Measurements from ENCODE around the gene SETD4.

Gene SETD4

DNA sequence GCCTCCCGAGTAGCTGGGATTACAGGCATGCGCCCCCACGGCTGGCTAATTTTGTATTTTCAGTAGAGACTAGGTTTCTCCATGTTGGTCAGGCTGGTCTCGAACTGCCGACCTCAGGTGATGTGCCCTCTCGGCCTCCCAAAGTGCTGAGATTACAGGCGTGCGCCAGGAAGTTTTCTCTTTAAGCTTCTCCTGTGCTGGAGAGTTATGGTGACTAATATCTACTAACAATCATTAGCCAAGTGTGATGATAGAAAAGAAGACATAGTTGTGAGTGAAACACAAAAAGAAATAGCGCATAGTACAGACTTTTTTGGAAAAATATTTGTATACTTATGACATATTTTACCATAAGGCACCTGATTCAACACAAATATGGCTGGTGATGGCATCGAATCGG is 56.5 kb downstream of the SETD4 start:
- no peak for DNase-seq

DNA sequence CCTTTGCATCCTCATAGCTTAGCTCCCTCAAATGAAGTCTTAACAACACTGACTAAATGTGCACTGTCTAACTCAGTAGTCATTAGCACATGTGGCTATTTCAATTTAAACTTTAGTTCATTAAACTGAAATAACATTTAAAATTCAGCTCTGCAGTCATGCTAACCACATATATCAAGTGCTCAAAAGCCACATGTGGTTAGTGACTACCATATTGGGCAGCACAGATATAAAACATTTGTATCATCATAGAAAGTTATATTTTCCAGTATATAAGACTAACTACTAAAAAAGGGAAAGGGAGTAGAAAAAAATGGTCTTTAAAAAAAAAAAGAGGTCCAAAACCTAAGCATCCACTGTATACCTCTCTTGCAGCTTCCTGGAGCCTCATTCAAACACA is 64.1 kb downstream of the SETD4 start:
- DNase-seq: no peak

DNA sequence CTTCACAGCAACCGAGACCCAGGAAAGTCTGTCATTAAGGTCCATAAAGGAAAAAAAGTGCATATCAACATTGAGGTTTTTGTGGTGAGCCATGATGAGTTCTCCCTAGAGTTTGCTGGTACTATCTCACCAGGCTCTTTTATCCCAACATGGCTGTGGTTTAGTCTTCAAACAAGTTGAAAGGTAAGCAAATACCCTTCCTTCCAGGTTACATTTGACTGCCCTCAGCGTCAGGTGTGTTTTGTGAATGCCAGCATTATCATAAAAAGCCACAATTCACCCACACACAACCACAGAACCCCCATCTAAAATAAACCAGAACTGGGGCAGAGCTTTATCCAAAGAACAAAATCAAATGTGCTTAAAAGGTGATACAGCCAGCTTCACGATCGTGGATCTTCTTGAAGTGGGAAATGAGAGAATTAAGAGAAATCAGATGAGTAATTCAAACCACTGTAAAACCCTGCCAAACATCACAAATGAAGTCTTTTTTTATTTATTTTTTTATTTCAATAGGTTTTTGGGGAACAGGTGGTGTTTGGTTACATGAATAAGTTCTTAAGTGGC is 64.7 kb downstream of the SETD4 start:
- peak; percentile 2 for DNase-seq

DNA sequence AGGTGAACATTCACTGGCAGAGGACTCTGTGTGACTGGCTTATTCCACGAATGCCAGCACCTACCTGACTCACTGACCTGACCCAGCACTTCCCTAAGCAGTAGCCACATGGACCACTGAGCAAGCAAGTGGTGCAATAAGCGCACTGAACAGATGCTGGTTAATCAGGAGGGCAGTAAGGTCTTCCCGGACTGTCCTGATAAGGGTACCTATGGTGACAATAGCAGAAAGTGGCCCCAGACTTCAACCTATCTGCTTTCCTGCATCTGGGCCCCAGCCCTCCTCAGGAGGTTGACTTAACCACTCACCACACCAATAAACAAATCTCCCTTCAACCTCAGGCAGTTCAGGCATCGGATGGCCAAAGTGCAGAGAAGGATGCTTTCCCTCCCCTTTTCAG is 65.7 kb downstream of the SETD4 start:
- DNase-seq: no peak

DNA sequence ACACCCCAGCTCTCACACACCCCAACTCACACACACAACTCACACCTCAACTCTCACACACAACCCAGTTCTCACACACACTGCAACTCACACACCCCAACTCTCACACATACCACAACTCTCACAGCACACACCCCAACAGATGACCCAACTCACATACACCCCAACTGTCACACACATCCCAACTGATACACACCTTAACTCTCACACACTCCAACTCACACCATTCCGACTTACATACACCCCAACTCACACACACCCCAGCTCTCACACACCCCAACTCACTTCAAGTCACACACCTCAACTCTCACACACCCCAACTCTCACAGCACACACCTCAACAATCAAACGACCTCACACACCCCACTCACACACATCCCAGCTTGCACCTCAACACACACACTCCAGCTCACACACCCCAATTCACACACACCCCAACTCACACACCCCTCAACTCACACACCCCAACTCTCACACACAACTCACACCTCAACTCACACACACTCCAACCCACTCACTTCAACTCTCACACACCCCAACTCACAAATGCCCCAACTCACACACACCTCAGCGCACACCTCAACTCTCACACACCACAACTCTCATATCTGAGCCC is 66.3 kb downstream of the SETD4 start:
- no peak for DNase-seq

DNA sequence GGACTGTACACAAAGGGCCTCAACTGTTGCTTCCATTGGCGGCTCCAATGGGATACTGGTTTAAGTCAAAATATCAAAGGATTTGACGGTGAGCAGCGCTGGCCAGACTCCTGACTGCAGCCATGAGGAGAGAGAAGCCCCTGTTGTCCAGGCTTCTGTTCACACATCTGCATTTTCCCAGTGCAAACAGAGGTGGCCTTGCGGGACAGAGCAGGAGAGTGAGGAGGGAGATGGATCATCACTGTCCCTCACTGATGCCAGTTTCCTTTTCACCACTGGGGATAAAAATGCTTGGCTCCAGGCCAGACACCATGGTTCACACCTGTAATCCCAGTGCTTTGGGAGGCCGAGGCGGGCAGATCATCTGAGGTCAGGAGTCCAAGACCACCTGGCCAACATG is 69.2 kb downstream of the SETD4 start:
- no peak for DNase-seq

DNA sequence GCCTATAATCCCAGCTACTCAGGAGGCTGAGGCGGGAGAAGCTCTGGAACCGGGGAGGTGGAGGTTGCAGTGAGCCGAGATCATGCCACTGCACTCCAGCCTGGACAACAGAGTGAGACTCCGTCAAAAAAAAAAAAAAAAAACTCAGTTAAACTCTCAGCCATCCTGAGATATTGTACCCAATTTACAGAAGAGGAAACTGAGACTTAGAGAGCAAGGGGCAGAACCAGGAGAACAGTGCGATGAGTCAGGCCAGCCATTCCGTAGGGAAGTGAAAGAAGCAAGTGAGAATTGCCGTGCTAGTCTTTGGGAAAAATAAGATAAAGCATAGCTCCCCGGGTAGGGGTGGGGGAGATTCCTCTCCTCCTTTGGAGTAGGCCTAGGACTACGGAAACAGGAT is 69.7 kb downstream of the SETD4 start:
- DNase-seq: no peak

DNA sequence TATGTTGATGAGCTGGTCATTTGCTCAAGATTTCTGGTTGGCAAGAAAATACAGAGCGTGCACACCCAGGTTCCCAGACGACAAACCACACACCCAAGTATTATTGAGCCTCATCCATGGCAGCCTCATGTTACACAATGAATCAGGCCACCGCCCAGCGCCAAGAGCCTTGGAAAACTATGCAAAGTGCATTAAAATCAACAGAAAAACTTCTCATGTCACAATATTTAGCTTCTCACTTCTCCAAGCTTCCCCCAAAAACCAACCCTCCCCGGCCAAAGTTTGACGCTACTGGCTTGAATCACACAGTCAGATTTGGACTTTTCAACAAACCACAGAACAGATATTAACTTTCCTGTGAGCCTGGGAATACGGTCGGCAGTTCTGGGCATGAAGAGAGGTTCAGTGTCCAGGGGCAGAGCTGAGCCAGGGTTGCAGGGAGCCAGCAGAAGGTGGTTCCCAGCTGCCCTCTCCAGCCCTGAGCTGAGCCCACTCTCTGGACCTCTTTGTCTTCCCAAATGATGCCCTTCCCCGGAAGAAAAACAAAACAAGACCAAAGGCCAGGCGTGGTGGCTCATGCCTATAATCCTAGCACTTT is 71.1 kb downstream of the SETD4 start:
- DNase-seq: no peak

DNA sequence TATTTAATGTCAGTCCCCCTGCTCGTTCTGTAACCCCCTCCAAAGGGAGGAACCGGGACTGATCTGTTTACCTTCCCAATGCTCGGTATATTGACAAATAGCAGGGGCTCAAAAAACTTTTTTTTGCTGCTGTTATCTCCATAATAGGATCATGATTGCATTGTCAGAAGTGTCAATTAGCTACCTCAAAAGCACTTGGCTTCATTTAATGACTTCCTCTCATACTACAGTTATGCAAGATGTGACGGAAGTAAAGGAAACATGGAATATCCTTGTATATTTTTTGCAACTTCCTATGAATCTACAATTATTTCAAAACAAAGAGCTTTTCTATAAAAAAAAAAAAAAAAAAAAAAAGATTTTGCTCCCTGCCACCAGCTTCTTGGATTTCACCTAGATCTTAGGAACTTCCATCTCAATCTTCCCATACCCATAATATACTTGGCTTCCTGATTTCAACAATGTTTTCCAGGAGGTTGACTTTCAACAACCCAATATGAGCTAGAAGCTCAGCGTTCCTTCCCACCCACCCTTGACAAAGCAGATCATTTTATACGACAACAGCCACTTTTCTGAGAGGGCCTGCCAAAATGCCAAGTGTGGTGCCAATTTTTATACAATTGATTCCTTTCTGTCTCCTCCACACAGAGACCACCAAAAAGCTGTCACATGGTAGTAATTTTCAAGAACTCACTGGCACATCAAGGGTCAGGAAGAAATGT is 71.7 kb downstream of the SETD4 start:
- DNase-seq: no peak

DNA sequence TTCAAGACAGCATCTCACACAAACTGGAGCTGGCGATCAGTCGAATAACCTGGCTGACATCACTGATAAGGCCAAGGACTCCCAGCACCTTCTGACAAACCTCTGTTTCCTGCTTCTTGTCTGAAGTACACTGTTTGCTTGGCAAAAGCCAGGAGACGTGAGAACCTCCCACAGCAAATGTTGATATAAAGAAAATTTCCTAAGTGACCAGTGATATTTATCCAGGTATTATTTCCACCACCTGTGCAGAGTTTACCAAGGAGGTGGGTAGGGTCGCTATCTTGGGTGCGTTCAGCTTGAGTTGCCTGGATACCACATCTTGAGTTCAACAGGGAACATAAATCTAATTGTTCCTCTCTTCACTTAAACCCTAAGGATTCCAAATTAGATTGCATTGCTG is 72.9 kb downstream of the SETD4 start:
- DNase-seq: no peak

DNA sequence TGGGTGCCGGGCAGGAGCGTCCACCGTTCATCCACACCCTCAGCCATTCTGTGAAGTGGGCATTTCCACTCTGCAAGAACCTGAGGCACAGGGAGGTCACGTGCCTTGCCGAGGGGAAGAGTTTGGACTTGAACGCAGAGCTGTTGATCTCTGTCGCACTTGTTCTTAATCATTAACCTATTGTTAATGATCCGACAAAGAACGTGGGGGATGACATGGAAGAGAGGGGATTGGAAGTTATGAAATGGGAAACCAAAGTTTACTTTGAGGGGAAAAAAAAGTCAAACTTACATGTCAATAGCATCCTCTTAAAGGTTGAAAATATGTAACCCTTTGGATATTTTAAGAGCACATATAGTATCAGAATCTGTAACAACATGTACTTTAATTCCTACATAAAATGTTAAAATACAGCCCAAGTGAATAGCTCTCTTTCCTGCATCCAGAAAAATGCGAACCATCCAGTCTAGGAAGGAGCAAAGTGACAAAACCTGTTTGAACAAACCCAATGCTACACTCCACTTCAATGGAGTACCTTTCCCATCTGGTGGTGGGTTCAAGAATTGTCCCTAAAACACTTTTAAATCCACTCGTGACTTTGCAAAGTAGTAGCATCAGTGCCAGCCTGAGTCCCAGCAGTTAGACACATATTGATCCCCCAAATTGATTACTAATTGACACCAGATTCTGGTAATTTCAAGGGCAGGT is 75.5 kb downstream of the SETD4 start:
- no peak for DNase-seq
